Mesenchymal stem cell (in vitro differentiated cells and primary cell): ENCODE measurements around the gene RUNX3.

Experiments
- DNase-seq: peaks from one replicate; pipeline ENCODE4 v3.0.0-alpha.2; 2013
- H2AFZ ChIP-seq: one replicate; pipeline ENCODE4 v1.6.1; 2013; ENCODE audit warnings: low read depth, mild to moderate bottlenecking, control low read depth, inconsistent platforms, low read length, moderate library complexity
- H2AK5ac ChIP-seq: 2 replicates; pipeline ENCODE4 v1.6.1; 2013; ENCODE audit warnings: low read length, moderate library complexity, mild to moderate bottlenecking, inconsistent platforms; ENCODE audit not compliant: severe bottlenecking
- H2BK120ac ChIP-seq: one replicate; pipeline ENCODE4 v1.6.1; 2013; ENCODE audit warnings: low read depth, mild to moderate bottlenecking, inconsistent platforms, low read length, moderate library complexity
- H2BK12ac ChIP-seq, 2 experiments: one replicate each; pipeline ENCODE4 v1.6.1; 2013; ENCODE audit warnings: inconsistent platforms in 2 of 2, low read length in 2 of 2, mild to moderate bottlenecking in 2 of 2, moderate library complexity in 2 of 2, control low read depth in 1 of 2
- H2BK15ac ChIP-seq: one replicate; pipeline ENCODE4 v1.6.1; 2013; ENCODE audit warnings: mild to moderate bottlenecking, low read depth, inconsistent platforms; ENCODE audit not compliant: poor library complexity, severe bottlenecking
- H2BK5ac ChIP-seq: 2 replicates; pipeline ENCODE4 v1.6.1; 2013; ENCODE audit warnings: low read depth, mild to moderate bottlenecking, low read length, control low read depth, inconsistent platforms; ENCODE audit not compliant: poor library complexity, severe bottlenecking
- H3K14ac ChIP-seq, 2 experiments: one replicate each; pipeline ENCODE4 v1.6.1; 2013; ENCODE audit warnings: inconsistent platforms in 2 of 2, low read length in 2 of 2, control low read depth in 1 of 2, mild to moderate bottlenecking in 1 of 2, moderate library complexity in 1 of 2
- H3K18ac ChIP-seq, 2 experiments: one replicate each; pipeline ENCODE4 v1.6.1; 2013; ENCODE audit warnings: inconsistent platforms in 2 of 2, low read length in 2 of 2, control low read depth in 1 of 2, low read depth in 1 of 2, mild to moderate bottlenecking in 1 of 2
- H3K23ac ChIP-seq, 2 experiments: one replicate each; pipeline ENCODE4 v1.6.1; 2013; ENCODE audit warnings: inconsistent platforms in 2 of 2, low read length in 2 of 2, mild to moderate bottlenecking in 2 of 2, moderate library complexity in 2 of 2, control low read depth in 1 of 2
- H3K27ac ChIP-seq: 2 replicates; pipeline ENCODE4 v1.5.1; 2013; ENCODE audit warnings: mild to moderate bottlenecking, moderate library complexity, low read length, control low read depth, inconsistent platforms; ENCODE audit not compliant: poor library complexity, severe bottlenecking
- H3K27me3 ChIP-seq, 2 experiments: 2 replicates each; pipeline versions ENCODE4 v1.6.1 to v1.7.0; 2013; ENCODE audit warnings: low read length in 2 of 2, mild to moderate bottlenecking in 2 of 2, moderate library complexity in 2 of 2, control low read depth in 1 of 2, inconsistent platforms in 1 of 2; ENCODE audit not compliant: control insufficient read depth in 1 of 2, insufficient read depth in 1 of 2
- H3K36me3 ChIP-seq, 2 experiments: 2 replicates each; pipeline versions ENCODE4 v1.6.1 to v1.7.0; 2013; ENCODE audit warnings: low read length in 2 of 2, control low read depth in 1 of 2, inconsistent platforms in 1 of 2, low read depth in 1 of 2, mild to moderate bottlenecking in 1 of 2; ENCODE audit not compliant: insufficient read depth in 2 of 2, control insufficient read depth in 1 of 2
- H3K4ac ChIP-seq, 2 experiments: one replicate each; pipeline ENCODE4 v1.6.1; 2013; ENCODE audit warnings: inconsistent platforms in 2 of 2, low read length in 2 of 2, mild to moderate bottlenecking in 2 of 2, moderate library complexity in 2 of 2, control low read depth in 1 of 2, low read depth in 1 of 2
- H3K4me1 ChIP-seq: 2 replicates; pipeline ENCODE4 v1.6.1; 2013; ENCODE audit warnings: low read depth, low read length, control low read depth; ENCODE audit not compliant: control insufficient read depth, insufficient read depth
- H3K4me2 ChIP-seq: 2 replicates; pipeline ENCODE4 v1.6.1; 2013; ENCODE audit warnings: low read length, mild to moderate bottlenecking, inconsistent platforms; ENCODE audit not compliant: poor library complexity, severe bottlenecking
- H3K4me3 ChIP-seq, 2 experiments: 2 replicates each; pipeline versions ENCODE4 v1.5.1 to v1.7.0; 2013; ENCODE audit warnings: low read length in 2 of 2, mild to moderate bottlenecking in 2 of 2, control low read depth in 1 of 2, low read depth in 1 of 2; ENCODE audit not compliant: insufficient read depth in 1 of 2
- H3K79me1 ChIP-seq: replicated peaks from 2 replicates; pipeline ENCODE4 v1.6.1; 2013; ENCODE audit warnings: mild to moderate bottlenecking, control low read depth, low read length, inconsistent platforms; ENCODE audit not compliant: poor library complexity, severe bottlenecking
- H3K9ac ChIP-seq: 2 replicates; pipeline ENCODE4 v1.7.0; 2013; ENCODE audit warnings: mild to moderate bottlenecking, low read length, moderate library complexity
- H3K9me3 ChIP-seq: 2 replicates; pipeline ENCODE4 v1.7.0; 2013; ENCODE audit warnings: mild to moderate bottlenecking, low read length; ENCODE audit not compliant: control insufficient read depth
- H4K8ac ChIP-seq: one replicate; pipeline ENCODE4 v1.6.1; 2013; ENCODE audit warnings: inconsistent platforms, mild to moderate bottlenecking, low read length, moderate library complexity
- H4K91ac ChIP-seq: one replicate; pipeline ENCODE4 v1.6.1; 2013; ENCODE audit warnings: mild to moderate bottlenecking, low read length, inconsistent platforms
- WGBS: methylation state at CpG from one replicate; pipeline ENCODE4 v1.1.7; 2013; ENCODE audit warnings: mixed read lengths; 5-methylcytosine and 5-hydroxymethylcytosine counted together

The RUNX3 gene

DNA sequence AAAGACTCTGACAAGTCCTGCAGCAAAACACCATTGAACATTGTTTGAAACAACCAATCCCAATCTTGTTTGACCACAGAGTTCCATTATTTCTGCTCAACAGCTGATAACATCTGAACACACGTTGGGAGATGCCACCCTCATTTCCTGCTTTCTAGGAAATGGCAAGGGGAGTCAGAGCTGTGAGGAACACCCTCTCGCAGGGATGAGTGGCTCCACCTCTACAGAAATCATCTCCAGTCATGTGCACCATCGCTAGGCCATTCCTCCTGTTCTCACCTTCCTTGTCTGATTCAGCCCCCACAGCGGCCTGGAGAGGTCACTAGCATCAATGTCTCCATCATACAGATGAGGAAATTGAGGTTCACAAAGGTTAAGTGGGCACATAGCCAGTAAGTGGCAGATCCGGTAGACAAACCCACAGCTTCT lies 22.4 kb upstream of the RUNX3 start:
- no peak overlapping the region for H3K9ac ChIP-seq
- no peak overlapping the region for H3K23ac ChIP-seq
- H2AFZ ChIP-seq: no peak overlapping the region
- no peaks in the 10 kb centered on the region for H3K79me1 ChIP-seq
- no peak overlapping the region for H2BK12ac ChIP-seq
- peak; percentile 61 for DNase-seq
- H2BK15ac ChIP-seq: no peak overlapping the region
- no peak overlapping the region for H4K8ac ChIP-seq
- no peak overlapping the region for H3K4ac ChIP-seq
- 31% methylated on average over 5 of the region's 5 CpGs for WGBS
- no peak overlapping the region for H3K4me3 ChIP-seq
- H3K14ac ChIP-seq: no peak overlapping the region
- no peak overlapping the region for H2BK5ac ChIP-seq
- no peaks in the 10 kb centered on the region for H3K36me3 ChIP-seq
- H3K27ac ChIP-seq: no peak overlapping the region
- H3K4me2 ChIP-seq: no peak overlapping the region
- peaks cover 25% of the 10 kb centered on the region for H3K4me1 ChIP-seq
- no peak overlapping the region for H3K18ac ChIP-seq
- H3K9me3 ChIP-seq: no peaks in the 10 kb centered on the region
- H4K91ac ChIP-seq: no peak overlapping the region
- H3K27me3 ChIP-seq: peaks cover 0 to 36% of the 10 kb centered on the region in 2 experiments
- no peak overlapping the region for H2AK5ac ChIP-seq
- H2BK120ac ChIP-seq: no peak overlapping the region

DNA sequence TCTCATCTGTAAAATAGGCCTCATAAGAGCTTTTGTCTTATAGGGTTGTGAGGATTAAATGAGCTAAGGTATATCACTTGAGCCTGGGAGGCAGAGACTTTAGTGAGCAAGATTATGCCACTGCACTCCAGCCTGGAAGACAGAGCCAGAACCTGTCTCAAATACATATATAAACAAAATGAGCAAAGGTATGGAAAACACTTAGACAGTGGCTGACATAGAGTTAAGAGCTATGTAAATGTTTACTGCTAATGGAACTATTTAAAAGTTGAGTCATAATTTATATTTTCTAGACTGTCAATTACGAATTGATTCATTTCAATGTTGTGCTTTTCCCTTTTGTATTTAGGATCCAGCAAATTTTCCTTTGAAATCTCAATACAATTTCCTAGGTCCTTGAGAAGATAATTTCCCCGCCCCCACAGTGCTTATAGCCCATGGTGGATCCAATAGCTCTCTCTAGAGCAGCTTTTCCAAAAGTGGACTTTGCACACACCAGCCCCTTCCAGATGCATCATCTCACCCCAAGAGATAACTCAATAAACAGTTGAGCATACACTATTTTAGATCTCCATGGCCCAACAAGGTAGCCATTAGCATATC lies 21.8 kb upstream of the RUNX3 start:
- 56% methylated on average over 2 of the region's 2 CpGs for WGBS
- H3K36me3 ChIP-seq: no peaks in the 10 kb centered on the region
- no peak overlapping the region for H2BK12ac ChIP-seq
- no peak overlapping the region for H2AK5ac ChIP-seq
- no peaks in the 10 kb centered on the region for H3K9me3 ChIP-seq
- H3K18ac ChIP-seq: no peak overlapping the region
- no peak overlapping the region for H3K23ac ChIP-seq
- peak; percentile 71 for DNase-seq
- H2BK120ac ChIP-seq: no peak overlapping the region
- H3K4me1 ChIP-seq: peaks cover 30% of the 10 kb centered on the region
- no peak overlapping the region for H3K4me2 ChIP-seq
- H2BK5ac ChIP-seq: no peak overlapping the region
- H3K27ac ChIP-seq: no peak overlapping the region
- no peak overlapping the region for H2BK15ac ChIP-seq
- H4K8ac ChIP-seq: no peak overlapping the region
- H3K27me3 ChIP-seq: peaks cover 0 to 31% of the 10 kb centered on the region in 2 experiments
- H4K91ac ChIP-seq: no peak overlapping the region
- H3K79me1 ChIP-seq: no peaks in the 10 kb centered on the region
- no peak overlapping the region for H2AFZ ChIP-seq
- no peak overlapping the region for H3K9ac ChIP-seq
- H3K14ac ChIP-seq: no peak overlapping the region
- H3K4ac ChIP-seq: no peak overlapping the region
- H3K4me3 ChIP-seq: no peak overlapping the region

DNA sequence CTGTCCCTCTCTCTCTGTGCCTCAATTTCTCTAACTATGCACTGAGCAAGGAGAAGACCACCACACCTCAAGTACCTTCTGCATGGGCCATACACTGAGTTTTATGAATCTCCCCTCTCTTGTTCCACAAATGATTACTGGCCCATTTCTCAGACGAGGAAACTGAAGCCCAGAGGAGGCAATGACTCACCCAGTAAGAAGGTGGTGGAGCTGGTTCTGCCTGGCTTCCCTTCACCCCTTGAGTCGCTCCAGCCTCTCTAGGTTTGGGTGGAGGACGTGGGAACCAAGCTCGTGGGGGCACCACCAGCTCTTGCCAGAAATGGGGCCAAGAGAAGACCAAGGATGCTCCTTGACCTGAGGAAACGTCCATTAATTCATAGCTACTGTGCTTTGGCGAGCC lies 21.3 kb upstream of the RUNX3 start:
- H3K14ac ChIP-seq: no peak overlapping the region

DNA sequence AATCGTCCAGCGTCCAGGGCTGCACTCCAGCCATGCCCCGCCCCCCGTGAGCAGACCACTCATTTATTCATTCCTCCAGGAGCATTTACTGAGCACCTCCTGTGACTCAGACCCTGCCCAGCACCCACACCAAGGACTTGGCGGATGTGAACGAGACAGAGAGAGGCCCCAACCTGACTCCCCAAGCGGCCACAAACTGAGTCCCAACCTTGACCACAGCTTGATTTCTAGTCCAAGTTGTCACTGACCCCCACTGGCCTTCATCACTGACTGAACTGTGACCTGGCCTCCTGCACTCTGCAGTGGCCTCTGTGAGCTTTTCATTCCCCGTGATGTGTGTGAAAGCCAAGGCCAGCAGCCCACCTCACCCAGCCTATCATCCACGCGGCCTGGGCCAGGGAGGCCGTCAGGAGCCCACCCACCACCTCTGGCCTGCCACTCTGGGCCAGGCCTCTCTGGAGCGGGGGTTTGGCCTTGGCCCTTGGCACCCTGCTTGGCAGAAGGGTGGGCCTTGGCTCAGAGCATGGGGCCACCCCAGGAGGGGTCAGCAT lies 19.3 kb upstream of the RUNX3 start:
- WGBS: 46% methylated on average over 12 of the region's 12 CpGs

More for the DNA sequence above, 21.3 kb upstream of the RUNX3 start:
- no peak overlapping the region for H2BK120ac ChIP-seq
- no peak overlapping the region for H3K9ac ChIP-seq
- no peaks in the 10 kb centered on the region for H3K79me1 ChIP-seq
- H3K4ac ChIP-seq: no peak overlapping the region
- peaks cover 35% of the 10 kb centered on the region for H3K4me1 ChIP-seq
- H3K4me2 ChIP-seq: no peak overlapping the region
- no peak overlapping the region for H4K91ac ChIP-seq
- no peak overlapping the region for H2BK15ac ChIP-seq
- H3K36me3 ChIP-seq: no peaks in the 10 kb centered on the region
- H3K18ac ChIP-seq: no peak overlapping the region
- H3K27ac ChIP-seq: no peak overlapping the region
- H2AK5ac ChIP-seq: no peak overlapping the region
- no peaks in the 10 kb centered on the region for H3K9me3 ChIP-seq
- H2BK5ac ChIP-seq: no peak overlapping the region
- peak overlapping the region in 1 of 2 experiments; percentile 45 for H2BK12ac ChIP-seq
- no peak overlapping the region for H2AFZ ChIP-seq
- WGBS: 66% methylated on average over 6 of the region's 6 CpGs
- H3K4me3 ChIP-seq: no peak overlapping the region
- DNase-seq: peak; percentile 29
- H3K27me3 ChIP-seq: peaks cover 0 to 25% of the 10 kb centered on the region in 2 experiments
- H3K23ac ChIP-seq: no peak overlapping the region
- H4K8ac ChIP-seq: no peak overlapping the region

More for the DNA sequence above, 19.3 kb upstream of the RUNX3 start:
- H2BK5ac ChIP-seq: no peak overlapping the region
- H2AK5ac ChIP-seq: peak overlapping the region; percentile 11
- no peak overlapping the region for H3K4me3 ChIP-seq
- no peaks in the 10 kb centered on the region for H3K9me3 ChIP-seq
- H3K18ac ChIP-seq: peak overlapping the region in 1 of 2 experiments; percentile 61
- peak overlapping the region in 1 of 2 experiments; percentile 33 for H2BK12ac ChIP-seq
- H3K4ac ChIP-seq: peak overlapping the region in 1 of 2 experiments; percentile 29
- H2AFZ ChIP-seq: no peak overlapping the region
- peaks cover 30% of the 10 kb centered on the region for H3K4me1 ChIP-seq
- H4K91ac ChIP-seq: no peak overlapping the region
- no peak overlapping the region for H3K9ac ChIP-seq
- no peak overlapping the region for H2BK120ac ChIP-seq
- H3K23ac ChIP-seq: no peak overlapping the region
- H3K27me3 ChIP-seq: peaks cover under 1 to 16% of the 10 kb centered on the region in 2 experiments
- no peak overlapping the region for H3K27ac ChIP-seq
- peak; percentile 90 for DNase-seq
- peak overlapping the region; percentile 1 for H4K8ac ChIP-seq
- H2BK15ac ChIP-seq: peak overlapping the region; percentile 49
- H3K36me3 ChIP-seq: no peaks in the 10 kb centered on the region
- H3K4me2 ChIP-seq: no peak overlapping the region
- H3K14ac ChIP-seq: no peak overlapping the region
- no peaks in the 10 kb centered on the region for H3K79me1 ChIP-seq
